HEK293 (cell line): ENCODE data around the gene MGAT4C.

Experiments used
- CTCF ChIA-PET: fragments of 350-600 bp; formaldehyde crosslinking; extraction: SDS; loops from one replicate; lab custom pipeline; 2021; ENCODE audit warnings: antibody characterized with exemption; lab: Yijun Ruan, JAX
- POLR2A ChIA-PET: fragments of 300-600 bp; formaldehyde crosslinking; extraction: SDS; loops from one replicate; lab custom pipeline; 2020; ENCODE audit warnings: antibody characterized with exemption, inconsistent platforms; lab: Yijun Ruan, JAX
- H3K27ac ChIP-seq: fragments of 200-500 bp; sonication (Bioruptor generic); 2 replicates; pipeline ENCODE4 v1.5.1; 2014; ENCODE audit warnings: low read depth, low read length, control low read depth, inconsistent platforms; ENCODE audit errors: extremely low read depth
- H3K36me3 ChIP-seq, 2 experiments: fragments of 200-500 bp in 1 of 2; sonication (Bioruptor generic) in 1 of 2; 1 replicate in 1 of 2; 2 replicates in 1 of 2; pipeline ENCODE4 v1.5.1; 2014 to 2017; ENCODE audit warnings: inconsistent platforms in 2 of 2, low read length in 2 of 2; ENCODE audit not compliant: control insufficient read depth in 2 of 2, insufficient read depth in 1 of 2
- H3K4me1 ChIP-seq: fragments of 200-500 bp; sonication (Bioruptor generic); 2 replicates; pipeline ENCODE4 v1.5.1; 2014; ENCODE audit warnings: mild to moderate bottlenecking, low read length, inconsistent platforms; ENCODE audit not compliant: control insufficient read depth, insufficient read depth
- H3K4me3 ChIP-seq: 2 replicates; pipeline ENCODE4 v1.5.1; 2011; ENCODE audit warnings: low read depth, mild to moderate bottlenecking, control low read depth, low read length, moderate library complexity
- H3K9me3 ChIP-seq: fragments of 200-500 bp; sonication (Bioruptor generic); 2 replicates; pipeline ENCODE4 v1.5.1; 2014; ENCODE audit warnings: low read depth, low read length, inconsistent platforms; ENCODE audit not compliant: control insufficient read depth, insufficient read depth
- HOXA7 ChIP-seq: sonication (generic); formaldehyde crosslinking; IDR thresholded peaks from 2 replicates; pipeline ENCODE4 v1.8.1; 2022; ENCODE audit warnings: missing genetic modification reagents, borderline replicate concordance
- MZF1 ChIP-seq: fragments of 450-650 bp; formaldehyde crosslinking; IDR thresholded peaks from 2 replicates; pipeline ENCODE4 v1.5.1; 2017; ENCODE audit warnings: missing biosample characterization, missing genetic modification characterization, borderline replicate concordance
- SP3 ChIP-seq: fragments of 450-650 bp; formaldehyde crosslinking; IDR thresholded peaks from 2 replicates; pipeline ENCODE4 v1.5.1; 2016; ENCODE audit warnings: missing biosample characterization, missing genetic modification characterization
- TCF7L2 ChIP-seq: IDR thresholded peaks from 2 replicates; pipeline ENCODE4 v1.6.1; 2011; ENCODE audit warnings: low read depth, mild to moderate bottlenecking, inconsistent platforms, low read length, moderate library complexity, borderline replicate concordance
- TRIM28 ChIP-seq: IDR thresholded peaks from 2 replicates; pipeline ENCODE4 v1.6.1; 2011; ENCODE audit warnings: low read length, control low read depth, borderline replicate concordance
- ZFP37 ChIP-seq: fragments of 450-650 bp; formaldehyde crosslinking; IDR thresholded peaks from 2 replicates; pipeline ENCODE4 v1.5.1; 2016; ENCODE audit warnings: missing biosample characterization, missing genetic modification characterization
- ZNF19 ChIP-seq: fragments of 450-650 bp; formaldehyde crosslinking; IDR thresholded peaks from 2 replicates; pipeline ENCODE4; 2016; ENCODE audit warnings: missing biosample characterization, missing genetic modification characterization, low read depth
- ZNF350 ChIP-seq: fragments of 450-650 bp; formaldehyde crosslinking; IDR thresholded peaks from 2 replicates; pipeline ENCODE4 v1.5.0; 2017; ENCODE audit warnings: missing biosample characterization, mild to moderate bottlenecking, missing genetic modification characterization
- ZNF354C ChIP-seq: fragments of 450-650 bp; formaldehyde crosslinking; IDR thresholded peaks from 2 replicates; pipeline ENCODE4 v1.5.1; 2016; ENCODE audit warnings: missing biosample characterization, missing genetic modification characterization, low read depth, borderline replicate concordance
- ZNF501 ChIP-seq: fragments of 450-650 bp; formaldehyde crosslinking; IDR thresholded peaks from 2 replicates; pipeline ENCODE4 v1.5.1; 2016; ENCODE audit warnings: missing biosample characterization, missing genetic modification characterization
- ZNF510 ChIP-seq: fragments of 450-650 bp; formaldehyde crosslinking; IDR thresholded peaks from 2 replicates; pipeline ENCODE4 v1.5.1; 2018; ENCODE audit warnings: mild to moderate bottlenecking, missing genetic modification characterization, missing biosample characterization; ENCODE audit not compliant: insufficient replicate concordance
- ZNF514 ChIP-seq: fragments of 450-650 bp; formaldehyde crosslinking; IDR thresholded peaks from 2 replicates; pipeline ENCODE4 v1.5.1; 2016; ENCODE audit warnings: missing biosample characterization, missing genetic modification characterization
- ZNF555 ChIP-seq: fragments of 450-650 bp; formaldehyde crosslinking; conservative IDR thresholded peaks from 2 replicates; pipeline ENCODE4 v1.5.1; 2017; ENCODE audit warnings: missing biosample characterization, mild to moderate bottlenecking, missing genetic modification characterization, inconsistent platforms
- ZNF561 ChIP-seq: fragments of 450-650 bp; IDR thresholded peaks from 2 replicates; pipeline ENCODE4 v1.5.1; 2018; ENCODE audit warnings: missing biosample characterization, missing genetic modification characterization, borderline replicate concordance
- ZNF645 ChIP-seq: fragments of 450-650 bp; formaldehyde crosslinking; IDR thresholded peaks from 2 replicates; pipeline ENCODE4; 2016; ENCODE audit warnings: missing biosample characterization, missing genetic modification characterization
- ZNF660 ChIP-seq: fragments of 450-650 bp; IDR thresholded peaks from 2 replicates; pipeline ENCODE4 v1.5.1; 2018; ENCODE audit warnings: missing biosample characterization, mild to moderate bottlenecking, missing genetic modification characterization
- ZNF747 ChIP-seq: fragments of 450-650 bp; formaldehyde crosslinking; IDR thresholded peaks from 2 replicates; pipeline ENCODE4 v1.5.1; 2016; ENCODE audit warnings: missing biosample characterization, missing genetic modification characterization
- ZNF76 ChIP-seq: fragments of 450-650 bp; formaldehyde crosslinking; IDR thresholded peaks from 2 replicates; pipeline ENCODE4; 2016; ENCODE audit warnings: low read depth, missing biosample characterization, missing genetic modification characterization, borderline replicate concordance
- ZNF777 ChIP-seq: fragments of 450-650 bp; formaldehyde crosslinking; IDR thresholded peaks from 2 replicates; pipeline ENCODE4 v1.5.1; 2017; ENCODE audit warnings: missing biosample characterization, missing genetic modification characterization, borderline replicate concordance
- ZNF792 ChIP-seq: fragments of 450-650 bp; formaldehyde crosslinking; IDR thresholded peaks from 2 replicates; pipeline ENCODE4 v1.5.1; 2016; ENCODE audit warnings: missing biosample characterization, missing genetic modification characterization
- ZSCAN16 ChIP-seq: fragments of 450-650 bp; formaldehyde crosslinking; IDR thresholded peaks from 2 replicates; pipeline ENCODE4 v1.5.1; 2016; ENCODE audit warnings: missing biosample characterization, missing genetic modification characterization

MGAT4C gene

GRCh38 chr12:86261578-86261977 lies 5.4 kb upstream of the MGAT4C start:
- Histone ChIP-seq H3K9me3 (no peaks in the 10 kb centered on the region), H3K4me3 (no peak overlapping the region), H3K36me3 (no peaks in the 10 kb centered on the region), H3K27ac (no peak overlapping the region)
- ChIA-PET POLR2A (no interaction called here), CTCF (interaction anchor here (1.2 kb wide), 1 partner anchor 653 kb away, joined by 5 read pairs; no protein-coding TSS in a partner anchor)
- TF ChIP-seq MZF1 (tag by site-specific recombination) = no peak
- no peak for TF ChIP-seq ZNF645 (tag by site-specific recombination)
- no peak for TF ChIP-seq ZNF792 (tag by site-specific recombination)
- TF ChIP-seq ZNF747 (tag by site-specific recombination) = no peak
- no peak for TF ChIP-seq ZNF555 (tag by site-specific recombination)
- TF ChIP-seq ZNF514 (tag by site-specific recombination) = no peak
- no peak for TF ChIP-seq ZSCAN16 (tag by site-specific recombination)
- TF ChIP-seq SP3 = no peak
- TF ChIP-seq ZNF350 (tag by site-specific recombination) = no peak
- TF ChIP-seq ZFP37 (tag by site-specific recombination) = no peak
- TF ChIP-seq, all 188 proteins: peak for 0
- no peaks in the 10 kb centered on the region for H3K4me1 ChIP-seq

- TF ChIP-seq ZNF777 (tag by site-specific recombination) (no peak), ZNF19 (no peak)
- TF ChIP-seq, all 188 proteins: peak for 0
- H3K9me3 ChIP-seq = no peaks in the 10 kb centered on the region
- no peaks in the 10 kb centered on the region for H3K4me1 ChIP-seq
- ChIA-PET POLR2A (no interaction called here), CTCF (interaction anchor here (0.6 to 1.2 kb wide), 2 partner anchors 651 to 653 kb away, joined by 3 to 5 read pairs; no protein-coding TSS in a partner anchor)
- H3K27ac ChIP-seq = no peak overlapping the region
- no peak overlapping the region for H3K4me3 ChIP-seq
- H3K36me3 ChIP-seq = no peaks in the 10 kb centered on the region
Measured at GRCh38 chr12:86261142-86261541, 5.0 kb upstream of the MGAT4C start.

- POLR2A ChIA-PET = no interaction called here
- TF ChIP-seq HOXA7 (no peak), ZNF354C (tag by site-specific recombination) (no peak), ZNF350 (tag by site-specific recombination) (no peak), ZNF501 (tag by site-specific recombination) (no peak), TRIM28 (no peak), ZNF514 (tag by site-specific recombination) (no peak), ZNF510 (tag by site-specific recombination) (no peak), ZNF792 (tag by site-specific recombination) (no peak), ZNF561 (tag by site-specific recombination) (no peak), TCF7L2 (no peak), ZNF76 (tag by site-specific recombination) (no peak), ZNF660 (tag by site-specific recombination) (no peak)
- no peaks in the 10 kb centered on the region for H3K4me1 ChIP-seq
- no peak overlapping the region for H3K27ac ChIP-seq
- H3K36me3 ChIP-seq = no peaks in the 10 kb centered on the region
- H3K9me3 ChIP-seq = no peaks in the 10 kb centered on the region
- no peak overlapping the region for H3K4me3 ChIP-seq
- CTCF ChIA-PET = interaction anchor here (0.6 to 1.2 kb wide), 2 partner anchors 652 to 654 kb away, joined by 3 to 5 read pairs; no protein-coding TSS in a partner anchor
Measured at GRCh38 chr12:86260183-86260582, 4.0 kb upstream of the MGAT4C start.
